Adrenal gland (tissue), 5 donors: ENCODE data around the gene GRIN3B.

Experiments
- CTCF ChIP-seq, 6 experiments: fragments of 450-650 bp in 4 of 6; fragments of 200-600 bp in 2 of 6; sonication (generic) in 1 of 6; IDR thresholded peaks; 1 replicate in 5 of 6; 2 replicates in 1 of 6; pipeline versions ENCODE4 v1.5.1 to v1.8.0; 2016 to 2021; ENCODE audit warnings: antibody characterized with exemption in 6 of 6, mild to moderate bottlenecking in 2 of 6, moderate library complexity in 1 of 6
- POLR2A ChIP-seq, 2 donors: fragments of 450-650 bp; IDR thresholded peaks; one replicate each; pipeline ENCODE4 v1.6.1; 2017; ENCODE audit warnings: antibody characterized with exemption in 2 of 2, mild to moderate bottlenecking in 2 of 2, moderate library complexity in 1 of 2
- donor health status: DM: no; HTN: no; CAD: no.

- no peak for TF ChIP-seq CTCF (IDR thresholded peaks at IDR 0.05)
- no peak for TF ChIP-seq POLR2A (IDR thresholded peaks at IDR 0.05)
Measured at GRCh38 chr19:1054102-1055027, 54.1 kb downstream of the GRIN3B start.
